Natural killer cell treated with Interleukin-12 subunit alpha and Interleukin-12 subunit beta and Interleukin-15 and Interleukin-18, amount 100 ng/mL, for 72 hours (primary cell): Measurements from ENCODE around the gene SLC29A4. TPM values are rescaled to one million over a fixed set of nuclear protein-coding genes. Genes with fewer than 3 reads are reported as not detected.

ENCODE experiments used
- ATAC-seq, 2 donors: fragments of 150-1000 bp; cut with Tn5 transposase in 1 of 2; sonication (Bioruptor Pico), chemical (Tn5 transposase) in 1 of 2; 2 replicates each; pipeline ENCODE4 v1.10.0; 2021
- DNase-seq: peaks from one replicate; pipeline ENCODE4 v3.0.0; 2022; ENCODE audit warnings: low spot score
- H3K27ac Mint-ChIP-seq, 2 donors: 1 replicate in 1 of 2; 2 replicates in 1 of 2; pipeline ENCODE4 v1.8.0; 2022; ENCODE audit warnings: mixed read lengths in 2 of 2, mild to moderate bottlenecking in 1 of 2, moderate library complexity in 1 of 2
- H3K27me3 Mint-ChIP-seq, 2 donors: 1 replicate in 1 of 2; 2 replicates in 1 of 2; pipeline ENCODE4 v1.8.0; 2022; ENCODE audit warnings: mixed read lengths in 2 of 2
- H3K36me3 Mint-ChIP-seq: one replicate; pipeline ENCODE4 v1.8.0; 2022; ENCODE audit warnings: mixed read lengths
- H3K4me1 Mint-ChIP-seq, 2 donors: 1 replicate in 1 of 2; 2 replicates in 1 of 2; pipeline ENCODE4 v1.8.0; 2022; ENCODE audit warnings: low read depth in 2 of 2, mixed read lengths in 2 of 2, mild to moderate bottlenecking in 1 of 2
- H3K4me3 Mint-ChIP-seq: one replicate; pipeline ENCODE4 v1.8.0; 2022; ENCODE audit warnings: mixed read lengths
- H3K9me3 Mint-ChIP-seq: 2 replicates; pipeline ENCODE4 v1.8.0; 2022; ENCODE audit warnings: mixed read lengths
- total RNA-seq, 2 donors: library from RNA; stranded (reverse); gene quantifications; one replicate each; pipeline ENCODE4 v1.2.3, GENCODE V29; 2022

SLC29A4 gene
- total RNA-seq, 2 donors from 2014 or later: 0.11 to 0.52 TPM

DNA sequence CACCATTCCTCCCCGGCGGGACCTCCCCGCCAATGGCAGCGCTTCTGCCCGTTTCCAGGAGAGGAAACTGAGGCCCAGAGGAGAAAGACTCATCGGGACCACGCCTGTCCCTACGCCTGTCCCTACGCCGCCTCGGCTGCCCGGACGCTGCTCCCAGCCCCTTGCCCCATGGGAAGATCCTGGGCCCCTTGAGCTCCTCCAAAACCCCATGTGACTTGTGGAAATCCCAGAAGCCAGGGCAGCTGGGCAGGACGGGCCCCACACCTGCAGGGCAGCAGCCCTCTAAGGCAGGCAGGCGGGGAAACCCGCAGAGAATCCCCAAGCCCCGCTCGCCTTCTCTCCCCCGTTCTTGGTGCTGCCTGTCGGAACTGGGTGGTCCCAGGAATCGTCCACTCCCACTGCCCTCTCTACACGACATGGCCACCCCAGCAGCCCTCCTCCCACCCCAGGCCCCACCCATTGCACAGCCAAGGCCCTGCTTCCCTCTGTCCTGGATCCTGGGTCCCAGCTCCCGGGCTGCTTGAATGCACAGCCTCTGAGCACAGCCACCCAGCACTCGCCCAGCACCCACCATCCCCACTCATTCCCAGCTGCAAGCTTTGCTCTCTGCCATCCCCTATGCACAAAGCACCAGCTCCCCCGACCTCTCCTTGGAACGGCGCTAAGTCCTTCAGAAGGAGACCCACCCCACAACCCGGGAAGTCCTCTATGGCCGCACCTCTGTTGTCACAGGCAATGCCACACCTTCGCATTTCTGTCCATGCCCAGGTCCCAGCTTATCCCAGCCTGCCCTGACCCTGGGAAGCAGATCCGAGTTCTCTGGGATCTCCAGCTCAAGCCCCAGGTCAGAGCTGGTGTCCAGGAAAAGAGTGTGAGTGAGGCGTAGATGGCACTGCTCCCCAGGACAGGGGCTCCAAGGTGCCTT, 50.6 kb downstream of the SLC29A4 start:
- Mint-ChIP-seq H3K27me3 (no peaks in the 10 kb centered on the region), H3K9me3 (peaks cover 3% of the 10 kb centered on the region), H3K36me3 (peaks cover 18% of the 10 kb centered on the region), H3K4me1 (peaks cover 18 to 20% of the 10 kb centered on the region in 2 donors), H3K4me3 (no peak overlapping the region), H3K27ac (no peak overlapping the region)
- ATAC-seq (no peak), DNase-seq (no peak)

DNA sequence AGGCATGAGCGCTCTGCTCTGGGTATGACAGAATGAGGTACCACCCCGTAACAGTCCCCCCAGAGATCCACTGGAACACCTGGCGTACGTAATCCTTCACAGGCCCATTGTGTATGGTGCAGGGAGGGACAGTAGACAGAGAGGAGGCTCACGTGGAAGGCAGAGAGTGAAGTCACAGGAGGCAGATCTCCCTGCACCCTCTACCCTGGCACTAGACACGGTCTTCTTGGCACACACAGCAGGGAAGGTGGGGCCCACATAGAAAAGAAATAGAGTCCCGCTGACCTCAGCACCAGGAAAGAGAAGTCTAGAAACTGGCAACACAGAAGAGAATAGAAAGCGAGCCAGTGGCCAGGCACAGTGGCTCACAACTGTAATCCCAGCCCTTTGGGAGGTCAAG, 51.9 kb downstream of the SLC29A4 start:
- DNase-seq (no peak), ATAC-seq (no peak)
- H3K36me3 Mint-ChIP-seq: peaks cover 18% of the 10 kb centered on the region
- H3K4me1 Mint-ChIP-seq: peaks cover 18 to 20% of the 10 kb centered on the region in 2 donors
- H3K27me3 Mint-ChIP-seq: no peaks in the 10 kb centered on the region
- no peak overlapping the region for H3K4me3 Mint-ChIP-seq
- H3K9me3 Mint-ChIP-seq: peaks cover 3% of the 10 kb centered on the region
- no peak overlapping the region for H3K27ac Mint-ChIP-seq

DNA sequence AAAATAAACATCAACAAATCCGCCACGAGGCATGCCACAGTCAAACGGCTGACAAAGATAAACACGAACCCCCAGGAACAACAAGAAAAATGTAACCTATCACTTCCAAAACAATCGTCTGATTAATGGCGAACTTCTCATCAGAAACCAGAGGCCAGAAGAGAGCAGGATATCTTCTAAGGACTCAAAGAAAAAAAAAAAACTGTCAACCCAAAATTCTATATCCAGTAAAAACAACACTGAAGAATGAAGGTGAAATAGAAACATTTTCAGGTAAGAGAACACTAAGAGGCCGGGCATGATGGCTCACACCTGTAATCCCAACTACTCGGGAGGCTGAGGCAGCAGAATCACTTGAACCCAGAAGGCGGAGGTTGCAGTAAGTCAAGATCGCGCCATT, 54.3 kb downstream of the SLC29A4 start:
- peaks cover 3% of the 10 kb centered on the region for H3K9me3 Mint-ChIP-seq

DNA sequence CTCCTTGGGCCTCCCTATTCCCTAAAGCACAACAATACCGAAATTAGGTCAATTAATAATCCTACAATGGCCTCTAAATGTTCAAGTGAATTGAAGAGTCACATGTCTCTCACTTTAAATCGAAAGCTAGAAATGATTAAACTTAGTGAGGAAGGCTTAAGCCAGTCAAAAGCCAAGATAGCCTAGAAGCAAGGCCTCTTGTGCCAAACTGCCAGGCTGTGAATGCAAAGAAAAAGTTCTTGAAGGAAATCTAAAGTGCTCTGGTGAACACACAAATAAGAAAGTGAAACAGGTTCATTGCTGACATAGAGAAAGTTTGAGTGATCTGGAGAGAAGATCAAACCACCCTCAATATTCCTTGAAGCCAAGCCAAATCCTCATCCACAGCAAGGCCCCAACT, 57.2 kb downstream of the SLC29A4 start:
- H3K4me1 Mint-ChIP-seq: peaks cover 8 to 9% of the 10 kb centered on the region in 2 donors
- no peak overlapping the region for H3K4me3 Mint-ChIP-seq
- H3K27ac Mint-ChIP-seq: peak overlapping the region in 1 of 2 donors; percentile 77
- H3K9me3 Mint-ChIP-seq: peaks cover 3% of the 10 kb centered on the region
- H3K36me3 Mint-ChIP-seq: peaks cover 35% of the 10 kb centered on the region
- no peak for DNase-seq
- H3K27me3 Mint-ChIP-seq: no peaks in the 10 kb centered on the region
- ATAC-seq: no peak

More for the DNA sequence above, 54.3 kb downstream of the SLC29A4 start:
- ATAC-seq (no peak), DNase-seq (no peak)
- H3K27me3 Mint-ChIP-seq: no peaks in the 10 kb centered on the region
- no peak overlapping the region for H3K27ac Mint-ChIP-seq
- H3K4me1 Mint-ChIP-seq: peaks cover 14 to 16% of the 10 kb centered on the region in 2 donors
- H3K4me3 Mint-ChIP-seq: no peak overlapping the region
- peaks cover 26% of the 10 kb centered on the region for H3K36me3 Mint-ChIP-seq

DNA sequence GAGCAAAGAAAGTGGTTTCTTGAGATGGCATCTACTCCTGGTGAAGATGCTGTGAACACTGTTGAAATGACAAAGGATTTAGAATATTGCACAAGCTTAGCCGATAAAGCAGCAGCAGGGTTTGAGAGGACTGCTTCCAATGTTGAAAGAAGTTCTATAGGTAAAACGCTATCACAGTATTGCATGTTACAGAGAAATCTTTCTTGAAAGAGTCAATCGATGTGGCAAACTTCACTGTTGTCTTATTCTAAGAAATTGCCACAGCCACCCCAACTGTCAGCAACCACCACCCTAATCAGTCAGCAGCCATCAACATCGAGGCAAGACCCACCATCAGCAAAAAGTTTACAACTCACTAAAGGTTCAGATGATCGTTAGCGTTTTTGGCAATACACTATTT, 59.9 kb downstream of the SLC29A4 start:
- ATAC-seq (no peak), DNase-seq (no peak)
- Mint-ChIP-seq H3K36me3 (peaks cover 17% of the 10 kb centered on the region), H3K9me3 (no peaks in the 10 kb centered on the region), H3K27ac (no peak overlapping the region), H3K4me3 (no peak overlapping the region), H3K4me1 (peaks cover 8 to 9% of the 10 kb centered on the region in 2 donors), H3K27me3 (no peaks in the 10 kb centered on the region)

DNA sequence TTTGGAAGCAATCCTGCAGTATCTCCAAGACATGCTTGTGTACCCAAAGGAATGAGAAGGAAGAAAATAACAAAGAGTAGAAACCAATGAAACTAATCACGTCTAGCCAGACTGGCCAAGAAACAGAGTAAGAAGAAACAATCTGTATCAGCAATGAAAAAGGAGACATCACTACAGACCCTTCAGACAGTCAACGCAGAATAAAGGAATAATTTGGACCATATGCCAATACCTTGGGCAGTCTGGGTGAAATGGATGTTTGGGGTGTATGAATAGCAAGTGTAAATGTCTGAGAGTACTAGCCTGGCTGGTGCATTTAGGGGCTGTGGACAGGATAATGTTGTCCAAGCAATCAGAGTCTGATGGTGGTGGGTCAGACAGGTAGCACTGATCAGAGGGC, 61.1 kb downstream of the SLC29A4 start:
- ATAC-seq (no peak), DNase-seq (no peak)
- no peak overlapping the region for H3K27ac Mint-ChIP-seq

DNA sequence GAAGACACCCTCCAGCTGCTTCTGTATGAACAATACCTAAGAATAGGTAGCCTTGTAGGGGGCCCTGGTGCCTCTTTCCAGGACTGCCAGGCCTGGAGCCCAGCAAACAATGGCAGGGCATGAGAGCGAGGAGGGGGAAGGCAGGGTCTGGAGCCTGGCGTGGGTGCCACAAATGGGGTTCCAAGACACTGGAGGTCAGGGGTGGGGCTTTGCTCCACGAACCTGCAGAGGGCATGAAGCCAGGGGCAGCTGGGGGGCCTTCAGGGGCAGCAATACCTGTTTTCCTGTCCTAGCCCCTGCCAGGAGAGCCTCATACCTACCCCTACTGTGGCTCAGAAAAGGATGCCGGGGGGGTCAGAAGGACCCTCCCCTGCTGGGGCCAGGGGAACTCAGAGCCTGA, 61.6 kb downstream of the SLC29A4 start:
- H3K27ac Mint-ChIP-seq: no peak overlapping the region
- ATAC-seq: no peak
- no peak overlapping the region for H3K4me3 Mint-ChIP-seq
- peaks cover 17% of the 10 kb centered on the region for H3K36me3 Mint-ChIP-seq
- H3K27me3 Mint-ChIP-seq: no peaks in the 10 kb centered on the region
- peaks cover 8 to 15% of the 10 kb centered on the region in 2 donors for H3K4me1 Mint-ChIP-seq
- H3K9me3 Mint-ChIP-seq: no peaks in the 10 kb centered on the region
- no peak for DNase-seq

More for the DNA sequence above, 61.1 kb downstream of the SLC29A4 start:
- H3K4me3 Mint-ChIP-seq: no peak overlapping the region
- H3K27me3 Mint-ChIP-seq: no peaks in the 10 kb centered on the region
- H3K9me3 Mint-ChIP-seq: no peaks in the 10 kb centered on the region
- peaks cover 8 to 15% of the 10 kb centered on the region in 2 donors for H3K4me1 Mint-ChIP-seq
- peaks cover 17% of the 10 kb centered on the region for H3K36me3 Mint-ChIP-seq

DNA sequence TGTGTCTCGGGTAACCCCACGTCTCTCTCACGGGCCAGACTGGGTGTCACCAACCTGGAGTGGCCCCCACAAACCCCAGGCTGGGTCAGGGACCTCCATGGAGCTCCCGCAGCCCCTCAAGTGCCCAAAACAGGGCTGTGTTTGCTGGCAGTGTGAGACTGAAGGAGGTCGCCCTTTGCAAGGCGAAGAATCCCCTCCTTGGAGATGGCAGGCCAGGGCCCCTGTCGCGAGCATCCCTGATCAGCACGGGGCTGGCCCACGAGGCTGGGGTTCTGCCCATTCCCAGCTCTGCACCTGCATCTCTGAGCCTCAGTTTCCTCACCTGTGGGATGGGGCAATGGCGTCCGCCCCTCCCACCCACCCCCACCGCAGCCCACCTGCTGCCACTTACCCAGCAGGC, 62.4 kb downstream of the SLC29A4 start:
- peaks cover 4 to 11% of the 10 kb centered on the region in 2 donors for H3K4me1 Mint-ChIP-seq
- no peak overlapping the region for H3K4me3 Mint-ChIP-seq
- peak in 1 of 2 donors; percentile 5 for ATAC-seq
- no peak overlapping the region for H3K27ac Mint-ChIP-seq
- no peaks in the 10 kb centered on the region for H3K9me3 Mint-ChIP-seq
- no peaks in the 10 kb centered on the region for H3K27me3 Mint-ChIP-seq
- peaks cover 12% of the 10 kb centered on the region for H3K36me3 Mint-ChIP-seq
- no peak for DNase-seq

DNA sequence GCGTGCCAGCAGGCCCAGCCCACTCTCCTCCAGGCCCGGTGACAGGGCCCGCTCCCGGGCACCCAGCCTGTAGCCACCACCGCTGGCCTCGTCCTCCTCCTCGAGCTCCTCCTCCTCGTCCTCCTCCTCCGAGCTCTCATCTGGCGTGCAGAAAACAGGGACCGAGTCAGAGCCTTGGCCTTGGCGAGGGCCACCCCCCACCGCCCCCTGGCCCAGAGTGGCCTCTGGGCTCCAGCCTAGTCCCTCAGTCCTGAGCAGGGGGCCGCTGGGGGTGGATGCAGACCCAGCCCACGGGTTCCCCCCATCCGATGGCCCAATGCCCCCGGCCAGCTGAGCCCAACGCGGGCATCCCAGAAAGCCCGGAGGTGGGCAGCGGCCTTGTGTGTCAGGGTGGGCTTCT, 62.9 kb downstream of the SLC29A4 start:
- peaks cover 9% of the 10 kb centered on the region for H3K36me3 Mint-ChIP-seq
- peaks cover 0 to 10% of the 10 kb centered on the region in 2 donors for H3K4me1 Mint-ChIP-seq
- no peaks in the 10 kb centered on the region for H3K27me3 Mint-ChIP-seq
- ATAC-seq (no peak), DNase-seq (no peak)
- H3K4me3 Mint-ChIP-seq: no peak overlapping the region
- no peak overlapping the region for H3K27ac Mint-ChIP-seq
- H3K9me3 Mint-ChIP-seq: no peaks in the 10 kb centered on the region

DNA sequence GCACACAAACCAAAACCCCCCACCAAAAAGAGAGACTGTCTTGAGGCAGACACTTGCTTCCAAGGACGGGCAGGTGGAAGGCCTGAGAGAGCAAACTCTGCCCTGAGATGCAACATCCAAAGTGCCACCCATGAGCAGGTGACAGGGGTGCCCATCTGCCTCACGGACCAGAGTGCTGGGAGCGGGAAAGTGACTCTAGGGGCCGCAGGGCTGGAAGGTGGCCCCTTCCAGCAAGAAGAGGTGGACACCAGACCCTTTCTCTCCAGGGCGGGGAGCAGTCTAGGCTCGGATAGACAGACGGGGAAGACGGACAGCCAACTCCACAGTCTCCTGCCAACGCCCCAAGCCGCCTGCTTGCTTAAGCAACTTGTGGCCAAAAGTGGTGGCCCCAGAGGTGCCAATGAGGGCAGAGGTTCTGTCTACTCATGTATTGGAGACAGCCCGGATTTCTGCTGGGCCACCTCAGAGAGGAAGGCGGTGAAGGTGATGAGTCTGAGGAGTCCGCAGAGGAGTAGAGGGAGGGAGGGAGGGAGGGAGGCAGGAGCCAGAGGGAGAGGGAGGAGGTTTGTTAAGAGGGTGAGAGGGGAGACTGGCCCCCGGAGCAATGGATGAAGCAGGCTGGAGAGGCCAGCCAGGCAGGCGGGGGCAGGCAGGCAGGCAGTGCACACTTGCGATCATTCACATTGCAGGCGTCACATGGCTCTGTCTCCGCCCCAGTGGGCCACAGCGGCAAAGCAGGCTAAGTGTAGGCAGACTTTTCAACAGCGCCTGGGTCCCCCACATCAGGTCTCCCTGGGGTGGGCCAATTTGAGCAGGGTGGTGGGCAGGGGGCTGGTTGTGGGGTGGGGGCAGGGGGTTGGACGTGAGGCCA, 65.6 kb downstream of the SLC29A4 start:
- Mint-ChIP-seq H3K36me3 (peaks cover 9% of the 10 kb centered on the region), H3K4me3 (no peak overlapping the region), H3K27ac (peak overlapping the region in 1 of 2 donors; percentile 37), H3K9me3 (no peaks in the 10 kb centered on the region), H3K4me1 (peaks cover 0 to 18% of the 10 kb centered on the region in 2 donors), H3K27me3 (no peaks in the 10 kb centered on the region)
- ATAC-seq (no peak), DNase-seq (no peak)

DNA sequence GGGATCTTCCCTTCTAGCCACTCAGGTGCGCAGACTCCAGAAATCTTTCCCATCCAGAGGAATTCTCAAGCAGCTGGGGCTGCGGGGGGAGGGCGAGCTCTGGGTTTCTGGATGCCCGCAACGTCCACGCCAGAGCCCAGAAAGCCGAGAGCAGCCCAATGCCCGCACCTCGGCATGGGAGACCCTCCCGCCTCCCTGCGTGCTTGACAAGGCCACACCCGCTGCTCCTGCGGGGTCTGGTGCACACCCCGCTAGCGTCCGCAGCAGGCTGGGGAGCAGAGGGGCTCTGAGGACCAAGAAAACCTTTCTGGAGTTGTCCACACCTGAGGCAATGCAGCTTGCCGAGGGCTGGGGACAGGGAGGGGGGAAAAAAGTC, 66.2 kb downstream of the SLC29A4 start:
- H3K9me3 Mint-ChIP-seq: no peaks in the 10 kb centered on the region
- H3K27ac Mint-ChIP-seq: no peak overlapping the region
- H3K4me3 Mint-ChIP-seq: no peak overlapping the region
- H3K27me3 Mint-ChIP-seq: no peaks in the 10 kb centered on the region
- no peak for ATAC-seq
- H3K4me1 Mint-ChIP-seq: peaks cover under 1 to 18% of the 10 kb centered on the region in 2 donors
- peaks cover 3% of the 10 kb centered on the region for H3K36me3 Mint-ChIP-seq
- DNase-seq: no peak

DNA sequence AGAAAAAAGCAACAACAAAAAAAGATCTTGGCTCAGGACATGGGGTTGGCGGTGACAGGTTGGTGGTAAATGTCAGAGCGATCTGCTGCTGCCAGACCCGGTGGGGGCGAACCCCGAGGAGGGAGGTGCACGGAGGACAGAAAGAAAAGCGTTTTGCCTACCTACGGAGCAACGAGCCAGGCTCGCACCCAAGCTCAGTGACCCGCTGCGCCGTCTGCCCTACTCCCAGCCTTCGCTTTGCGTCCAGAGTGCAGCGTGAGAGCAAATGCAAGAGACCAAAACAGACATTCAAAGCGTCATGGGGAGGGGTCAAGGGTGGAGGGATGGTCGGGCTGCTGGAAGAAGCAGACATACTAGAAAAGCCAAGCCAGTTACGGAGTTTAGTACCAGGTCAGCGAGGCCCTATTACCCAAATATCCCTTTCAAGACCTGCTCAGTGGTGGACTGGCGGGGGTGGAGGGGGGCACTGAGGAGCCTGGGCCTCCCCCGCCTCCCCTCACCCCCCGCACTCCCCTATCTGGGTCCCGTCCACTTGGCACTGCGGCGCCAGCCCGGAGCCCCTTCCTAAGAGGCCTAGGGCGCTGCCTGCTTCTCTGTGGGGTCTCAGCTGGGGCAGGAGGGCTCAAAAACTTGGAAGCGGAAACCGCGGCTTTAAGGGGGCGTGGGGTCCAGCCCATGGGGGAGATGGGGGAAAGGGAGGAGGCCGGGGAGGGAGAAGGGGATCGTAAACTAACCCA, 66.9 kb downstream of the SLC29A4 start:
- H3K4me1 Mint-ChIP-seq: peaks cover 7 to 24% of the 10 kb centered on the region in 2 donors
- DNase-seq (no peak), ATAC-seq (no peak)
- H3K4me3 Mint-ChIP-seq: no peak overlapping the region
- no peaks in the 10 kb centered on the region for H3K27me3 Mint-ChIP-seq
- no peaks in the 10 kb centered on the region for H3K9me3 Mint-ChIP-seq
- H3K27ac Mint-ChIP-seq: no peak overlapping the region
- peaks cover 5% of the 10 kb centered on the region for H3K36me3 Mint-ChIP-seq

DNA sequence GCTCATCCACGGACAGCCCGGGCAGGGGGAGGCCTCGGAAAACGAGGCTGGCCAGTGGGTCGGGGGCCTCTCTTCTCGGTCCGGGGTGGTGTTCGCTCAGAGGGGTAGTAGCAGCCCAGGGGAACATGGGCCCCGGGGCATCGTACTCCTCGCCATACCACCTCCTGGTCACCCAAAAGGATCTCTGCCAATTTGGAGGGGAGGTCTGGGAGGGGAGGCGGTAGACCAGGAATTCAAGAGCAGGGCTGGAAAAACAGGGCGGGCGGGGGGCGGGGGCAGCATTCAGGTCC, 67.4 kb downstream of the SLC29A4 start:
- Mint-ChIP-seq H3K27me3 (no peaks in the 10 kb centered on the region), H3K4me3 (no peak overlapping the region), H3K27ac (no peak overlapping the region), H3K36me3 (peaks cover 6% of the 10 kb centered on the region), H3K4me1 (peaks cover 12 to 29% of the 10 kb centered on the region in 2 donors), H3K9me3 (no peaks in the 10 kb centered on the region)
- DNase-seq (no peak), ATAC-seq (no peak)
